ENCODE results near the gene CSRP1. TPM values are rescaled to one million over a fixed set of nuclear protein-coding genes. Genes with fewer than 3 reads are reported as not detected.

CSRP1 gene
- total RNA-seq, 2 experiments from 2014 or later = 78.7 to 80.9 TPM

- no peak overlapping the region for H3K4me3 Mint-ChIP-seq
- no peak for DNase-seq
- ChIA-PET CTCF (interaction anchor here (0.8 to 13.0 kb wide), 7 partner anchors 9 to 44 kb away, joined by 3 to 150 read pairs (median 12); no protein-coding TSS in a partner anchor), POLR2A (interaction anchor here (0.6 to 2.5 kb wide), 3 partner anchors 15 to 836 kb away, joined by 3 to 6 read pairs (median 3); partner anchors contain the start of gene CSRP1)
- peaks cover 58% of the 10 kb centered on the region for H3K36me3 Mint-ChIP-seq (ENCODE audit: low read depth)
- H3K27ac Mint-ChIP-seq = no peak overlapping the region
- peaks cover 13% of the 10 kb centered on the region for H3K4me1 Mint-ChIP-seq (ENCODE audit: low read depth)
- no peak for ATAC-seq
- no peaks in the 10 kb centered on the region for H3K9me3 Mint-ChIP-seq (ENCODE audit: insufficient read depth)
- H3K27me3 Mint-ChIP-seq (ENCODE audit: low read depth) = no peaks in the 10 kb centered on the region
These were observed 14.9 kb downstream of the CSRP1 start for GRCh38 chr1:201491896-201492511.

- Mint-ChIP-seq H3K36me3 (ENCODE audit: low read depth) (peaks cover 63% of the 10 kb centered on the region), H3K4me1 (ENCODE audit: low read depth) (peaks cover 15% of the 10 kb centered on the region), H3K27ac (no peak overlapping the region), H3K9me3 (ENCODE audit: insufficient read depth) (no peaks in the 10 kb centered on the region), H3K4me3 (no peak overlapping the region), H3K27me3 (ENCODE audit: low read depth) (no peaks in the 10 kb centered on the region)
- CTCF ChIA-PET = interaction anchor here (1.0 to 2.7 kb wide), 6 partner anchors 8 to 55 kb away, joined by 3 to 16 read pairs (median 8); no protein-coding TSS in a partner anchor
- DNase-seq (no peak), ATAC-seq (no peak)
- POLR2A ChIA-PET = interaction anchor here (2.5 kb wide), 1 partner anchor 16 kb away, joined by 6 read pairs; the partner anchor contains the start of gene CSRP1
These were observed 16.2 kb downstream of the CSRP1 start for GRCh38 chr1:201490708-201491131.

- POLR2A ChIA-PET = no interaction called here
- no peak overlapping the region for H3K4me3 Mint-ChIP-seq
- H3K9me3 Mint-ChIP-seq (ENCODE audit: insufficient read depth) = no peaks in the 10 kb centered on the region
- peaks cover 60% of the 10 kb centered on the region for H3K36me3 Mint-ChIP-seq (ENCODE audit: low read depth)
- ATAC-seq (no peak), DNase-seq (no peak)
- no peaks in the 10 kb centered on the region for H3K27me3 Mint-ChIP-seq (ENCODE audit: low read depth)
- CTCF ChIA-PET = interaction anchor here (2.1 to 2.7 kb wide), 3 partner anchors 9 to 42 kb away, joined by 12 to 16 read pairs (median 15); no protein-coding TSS in a partner anchor
- peaks cover 13% of the 10 kb centered on the region for H3K4me1 Mint-ChIP-seq (ENCODE audit: low read depth)
- H3K27ac Mint-ChIP-seq = no peak overlapping the region
These were observed 17.2 kb downstream of the CSRP1 start for GRCh38 chr1:201489643-201490261.

- DNase-seq = no peak
- ATAC-seq = no peak
- H3K27me3 Mint-ChIP-seq (ENCODE audit: low read depth) = no peaks in the 10 kb centered on the region
- H3K4me3 Mint-ChIP-seq = no peak overlapping the region
- ChIA-PET POLR2A (no interaction called here), CTCF (interaction anchor here (0.8 to 3.9 kb wide), 3 partner anchors 23 to 41 kb away, joined by 3 to 53 read pairs (median 12); no protein-coding TSS in a partner anchor)
- no peaks in the 10 kb centered on the region for H3K9me3 Mint-ChIP-seq (ENCODE audit: insufficient read depth)
- peaks cover 13% of the 10 kb centered on the region for H3K4me1 Mint-ChIP-seq (ENCODE audit: low read depth)
- H3K36me3 Mint-ChIP-seq (ENCODE audit: low read depth) = peaks cover 56% of the 10 kb centered on the region
- H3K27ac Mint-ChIP-seq = no peak overlapping the region
These were observed 17.9 kb downstream of the CSRP1 start for GRCh38 chr1:201488830-201489589.

DNA sequence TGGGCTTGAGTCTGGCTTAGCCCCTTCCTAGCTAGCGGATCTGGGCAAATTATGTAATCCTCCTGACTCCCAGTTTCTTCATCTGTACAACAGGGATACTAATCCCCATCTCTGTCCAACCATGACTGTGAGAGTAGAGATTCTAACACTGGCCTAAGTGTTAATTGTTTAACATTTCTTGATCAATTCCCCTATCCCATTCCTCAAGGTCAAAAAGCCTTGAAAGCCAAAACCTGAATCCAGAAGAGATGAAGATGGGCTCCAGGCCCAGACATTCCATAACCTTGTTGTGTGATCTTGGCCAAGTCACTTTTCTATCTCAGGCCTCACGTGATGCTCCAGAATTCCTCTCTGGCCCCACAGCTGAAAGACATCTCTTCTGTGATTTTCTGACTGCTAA is 19.2 kb downstream of the CSRP1 start:
- POLR2A ChIA-PET = interaction anchor here (1.5 kb wide), 1 partner anchor 14 kb away, joined by 6 read pairs; no protein-coding TSS in a partner anchor
- DNase-seq (no peak), ATAC-seq (no peak)
- peaks cover 48% of the 10 kb centered on the region for H3K36me3 Mint-ChIP-seq (ENCODE audit: low read depth)
- H3K27me3 Mint-ChIP-seq (ENCODE audit: low read depth) = no peaks in the 10 kb centered on the region
- H3K9me3 Mint-ChIP-seq (ENCODE audit: insufficient read depth) = no peaks in the 10 kb centered on the region
- no peak overlapping the region for H3K27ac Mint-ChIP-seq
- CTCF ChIA-PET = interaction anchor here (1.3 to 3.9 kb wide), 2 partner anchors 17 to 24 kb away, joined by 3 to 53 read pairs; no protein-coding TSS in a partner anchor
- no peak overlapping the region for H3K4me3 Mint-ChIP-seq
- H3K4me1 Mint-ChIP-seq (ENCODE audit: low read depth) = peaks cover 13% of the 10 kb centered on the region

DNA sequence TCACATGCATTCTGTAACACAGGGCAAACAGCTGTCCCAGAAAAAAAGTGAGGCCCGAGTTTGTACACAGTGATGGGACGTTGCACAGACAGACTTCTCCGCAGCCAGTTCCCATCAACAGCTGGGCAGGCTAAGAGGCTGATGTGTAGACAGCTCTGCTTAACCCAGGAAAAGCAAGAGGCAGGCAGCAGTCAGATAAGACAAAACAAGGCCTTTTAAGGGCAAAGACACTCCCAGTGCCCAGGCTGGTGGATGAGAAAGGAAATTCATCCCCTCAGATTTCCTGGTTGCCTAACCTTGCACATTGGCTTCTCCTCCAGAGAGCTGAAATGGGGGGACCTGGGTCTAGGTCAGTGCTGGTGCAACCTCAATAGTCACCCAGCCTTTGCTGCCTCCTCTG is 20.7 kb downstream of the CSRP1 start:
- Mint-ChIP-seq H3K4me3 (no peak overlapping the region), H3K9me3 (ENCODE audit: insufficient read depth) (no peaks in the 10 kb centered on the region), H3K27me3 (ENCODE audit: low read depth) (peaks cover 8% of the 10 kb centered on the region), H3K36me3 (ENCODE audit: low read depth) (peaks cover 41% of the 10 kb centered on the region), H3K4me1 (ENCODE audit: low read depth) (peaks cover 24% of the 10 kb centered on the region), H3K27ac (peak overlapping the region; percentile 29)
- CTCF ChIA-PET = interaction anchor here (1.8 to 3.9 kb wide), 2 partner anchors 26 to 51 kb away, joined by 8 to 53 read pairs; no protein-coding TSS in a partner anchor
- ATAC-seq (no peak), DNase-seq (no peak)
- POLR2A ChIA-PET = interaction anchor here (1.5 kb wide), 1 partner anchor 15 kb away, joined by 6 read pairs; no protein-coding TSS in a partner anchor

DNA sequence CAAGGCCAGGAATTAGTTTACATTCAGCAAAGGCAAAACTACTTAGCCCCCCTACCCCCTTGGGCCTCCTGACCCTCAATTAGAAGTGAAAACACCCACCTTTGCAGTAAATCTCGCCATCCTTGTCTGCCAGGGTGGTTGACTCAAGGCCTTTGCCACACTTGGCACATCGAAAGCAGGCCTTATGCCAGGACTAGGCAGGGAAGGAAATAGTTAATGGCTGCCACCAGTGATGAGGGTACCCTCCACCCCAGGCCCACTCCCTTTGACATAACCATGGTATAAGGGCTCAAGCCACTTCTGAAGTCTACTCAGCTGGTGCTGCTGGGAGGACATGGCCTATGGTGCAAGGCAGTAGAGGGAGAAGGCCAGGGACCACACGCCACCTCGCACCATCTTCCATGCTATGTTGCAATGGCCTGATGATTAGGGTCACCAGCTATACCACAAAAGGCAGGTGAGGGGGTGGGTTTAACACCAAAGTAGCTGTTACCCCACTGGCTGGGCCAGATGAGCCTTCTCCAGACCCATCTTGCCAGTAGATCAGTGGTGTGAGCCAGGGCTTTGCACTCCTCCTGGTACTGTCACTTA is 21.6 kb downstream of the CSRP1 start:
- ATAC-seq (no peak), DNase-seq (no peak)
- Mint-ChIP-seq H3K27me3 (ENCODE audit: low read depth) (peaks cover 13% of the 10 kb centered on the region), H3K9me3 (ENCODE audit: insufficient read depth) (no peaks in the 10 kb centered on the region), H3K27ac (no peak overlapping the region), H3K4me3 (no peak overlapping the region), H3K36me3 (ENCODE audit: low read depth) (peaks cover 38% of the 10 kb centered on the region), H3K4me1 (ENCODE audit: low read depth) (peaks cover 24% of the 10 kb centered on the region)
- ChIA-PET POLR2A (no interaction called here), CTCF (interaction anchor here (1.8 to 5.1 kb wide), 3 partner anchors 17 to 50 kb away, joined by 8 to 82 read pairs (median 53); no protein-coding TSS in a partner anchor)

GRCh38 chr1:201483373-201483949 is 23.5 kb downstream of the CSRP1 start:
- DNase-seq (no peak), ATAC-seq (no peak)
- Mint-ChIP-seq H3K27ac (peak overlapping the region; percentile 21), H3K27me3 (ENCODE audit: low read depth) (peaks cover 13% of the 10 kb centered on the region), H3K9me3 (ENCODE audit: insufficient read depth) (no peaks in the 10 kb centered on the region), H3K4me1 (ENCODE audit: low read depth) (peaks cover 31% of the 10 kb centered on the region), H3K36me3 (ENCODE audit: low read depth) (peaks cover 29% of the 10 kb centered on the region), H3K4me3 (no peak overlapping the region)
- POLR2A ChIA-PET = interaction anchor here (3.0 to 3.3 kb wide), 2 partner anchors 24 to 29 kb away, joined by 11 to 17 read pairs; partner anchors contain the start of gene CSRP1
- CTCF ChIA-PET = interaction anchor here (1.1 to 7.7 kb wide), 7 partner anchors 8 to 33 kb away, joined by 5 to 373 read pairs (median 40); partner anchors contain the start of genes CSRP1 and PHLDA3

GRCh38 chr1:201482755-201483154 is 24.2 kb downstream of the CSRP1 start:
- Mint-ChIP-seq H3K4me3 (no peak overlapping the region), H3K9me3 (ENCODE audit: insufficient read depth) (no peaks in the 10 kb centered on the region), H3K4me1 (ENCODE audit: low read depth) (peaks cover 31% of the 10 kb centered on the region), H3K36me3 (ENCODE audit: low read depth) (peaks cover 24% of the 10 kb centered on the region), H3K27me3 (ENCODE audit: low read depth) (peaks cover 13% of the 10 kb centered on the region), H3K27ac (no peak overlapping the region)
- no peak for DNase-seq
- no peak for ATAC-seq
- POLR2A ChIA-PET = interaction anchor here (1.0 to 3.3 kb wide), 3 partner anchors 24 to 30 kb away, joined by 3 to 17 read pairs (median 11); partner anchors contain the start of gene CSRP1
- CTCF ChIA-PET = interaction anchor here (0.9 to 7.7 kb wide), 19 partner anchors 9 to 77 kb away, joined by 3 to 373 read pairs (median 9); partner anchors contain the start of genes CSRP1 and PHLDA3

DNA sequence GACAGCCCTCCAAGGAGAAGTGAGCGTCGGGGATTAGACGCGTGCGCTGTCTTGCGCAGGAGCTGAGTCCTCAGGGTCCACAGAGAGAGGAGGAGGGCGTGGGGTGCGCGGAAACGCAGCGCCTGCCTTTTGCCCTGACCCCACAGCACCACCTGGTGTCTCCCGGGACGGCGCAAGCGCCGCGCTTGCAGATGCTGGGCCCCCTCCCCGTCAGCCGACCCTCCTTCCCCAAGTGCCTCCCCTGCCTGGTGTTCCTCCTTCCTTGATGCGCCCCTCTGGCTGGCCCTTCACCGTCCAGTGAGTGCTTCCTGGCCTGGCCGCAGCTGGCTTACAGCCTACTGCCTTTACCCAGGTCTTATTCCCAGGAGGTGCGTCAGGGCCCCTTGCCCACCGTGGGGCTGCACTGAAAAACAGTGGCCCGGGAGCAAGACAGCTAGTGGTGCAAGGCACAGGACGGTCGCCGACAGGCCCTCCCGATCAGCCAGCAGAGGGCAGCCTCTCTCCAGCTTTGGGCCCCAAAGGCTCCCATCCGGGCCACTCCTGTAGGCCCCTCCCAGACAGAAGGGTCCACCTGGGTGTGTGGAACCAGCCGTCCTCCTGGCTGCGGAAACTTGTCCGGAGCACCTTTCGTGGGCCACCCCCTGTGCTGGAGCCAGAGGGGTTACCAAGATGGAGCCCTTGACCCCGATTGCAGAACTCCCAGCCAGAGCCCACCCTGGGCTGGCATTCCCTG is 25.0 kb downstream of the CSRP1 start:
- Mint-ChIP-seq H3K36me3 (ENCODE audit: low read depth) (peaks cover 21% of the 10 kb centered on the region), H3K4me1 (ENCODE audit: low read depth) (peaks cover 35% of the 10 kb centered on the region), H3K27ac (no peak overlapping the region), H3K27me3 (ENCODE audit: low read depth) (peaks cover 16% of the 10 kb centered on the region), H3K4me3 (peak overlapping the region; percentile 74), H3K9me3 (ENCODE audit: insufficient read depth) (no peaks in the 10 kb centered on the region)
- DNase-seq = peak; percentile 88
- ChIA-PET CTCF (interaction anchor here (0.7 to 7.7 kb wide), 29 partner anchors 9 to 227 kb away, joined by 3 to 373 read pairs (median 6); partner anchors contain the start of genes CSRP1 and PHLDA3), POLR2A (interaction anchor here (0.6 to 3.3 kb wide), 12 partner anchors 12 to 55 kb away, joined by 3 to 17 read pairs (median 4); partner anchors contain the start of genes CSRP1 and PHLDA3)
- ATAC-seq = peak; percentile 83

Data from activated CD8-positive, alpha-beta T cell treated with anti-CD3 and anti-CD28 coated beads, Interleukin-2, amount 10 ng/mL, durations not matched to agents 7 days and 5 days (primary cell).